Caco-2 (cell line): ENCODE measurements around the gene LMTK2. TPM values are rescaled to one million over a fixed set of nuclear protein-coding genes. Genes with fewer than 3 reads are reported as not detected.

Experiments
- BruUV-seq: library from RNA; stranded (reverse); fragments of 400-500 nt; replicated peaks from 2 replicates; lab custom pipeline; 2021; lab: Mats Ljungman, UMichigan
- CTCF ChIA-PET: fragments of 300-600 bp; sonication (Branson Sonifier 250); formaldehyde crosslinking; loops from one replicate; lab custom pipeline; 2022; ENCODE audit warnings: antibody characterized with exemption; lab: Charles Lee
- POLR2A ChIA-PET: fragments of 300-600 bp; sonication (Branson Sonifier 250); formaldehyde crosslinking; loops from one replicate; lab custom pipeline; 2022; ENCODE audit warnings: antibody characterized with exemption; lab: Charles Lee
- DNase-seq, 2 experiments: peaks; one replicate each; pipeline versions ENCODE4 v3.0.0 to v3.0.0-alpha.2; 2020 to 2022
- H3K27me3 ChIP-seq: replicated peaks from 2 replicates; pipeline ENCODE4 v1.6.0; 2011; ENCODE audit warnings: low read length; ENCODE audit not compliant: control insufficient read depth, insufficient read depth
- H3K36me3 ChIP-seq: 2 replicates; pipeline ENCODE4 v1.5.1; 2011; ENCODE audit warnings: low read length; ENCODE audit not compliant: control insufficient read depth, insufficient read depth
- H3K4me1 ChIP-seq: fragments of 250-450 bp; sonication (Bioruptor Pico); 2 replicates; pipeline ENCODE4 v1.5.1; 2020; ENCODE audit warnings: mild to moderate bottlenecking
- H3K4me3 ChIP-seq: 2 replicates; pipeline ENCODE4 v1.5.1; 2011; ENCODE audit warnings: low read depth, mild to moderate bottlenecking, control low read depth, low read length
- H3K9me3 ChIP-seq: fragments of 250-450 bp; sonication (Bioruptor Pico); 2 replicates; pipeline ENCODE4 v1.5.1; 2020; ENCODE audit warnings: mild to moderate bottlenecking, moderate library complexity
- H3K27ac Mint-ChIP-seq: one replicate; pipeline ENCODE4 v1.8.0; 2022; ENCODE audit warnings: mixed read lengths; ENCODE audit not compliant: unreplicated experiment
- H3K27me3 Mint-ChIP-seq: one replicate; pipeline ENCODE4 v1.8.0; 2022; ENCODE audit warnings: mixed read lengths; ENCODE audit not compliant: insufficient read depth, unreplicated experiment
- H3K36me3 Mint-ChIP-seq: one replicate; pipeline ENCODE4 v1.8.0; 2022; ENCODE audit warnings: mild to moderate bottlenecking, mixed read lengths; ENCODE audit not compliant: insufficient read depth, unreplicated experiment
- H3K4me1 Mint-ChIP-seq: one replicate; pipeline ENCODE4 v1.8.0; 2022; ENCODE audit warnings: low read depth, mixed read lengths; ENCODE audit not compliant: unreplicated experiment
- H3K4me3 Mint-ChIP-seq: one replicate; pipeline ENCODE4 v1.8.0; 2022; ENCODE audit warnings: mild to moderate bottlenecking, moderate library complexity, mixed read lengths; ENCODE audit not compliant: unreplicated experiment
- H3K9me3 Mint-ChIP-seq: one replicate; pipeline ENCODE4 v1.8.0; 2022; ENCODE audit warnings: mixed read lengths; ENCODE audit not compliant: unreplicated experiment
- intact Hi-C: fragments of 100-400 bp; cut with micrococcal nuclease; formaldehyde crosslinking; loops from one replicate; pipeline ENCODE4 v1.10.0; 2022; ENCODE audit not compliant: unreplicated experiment
- total RNA-seq: library from RNA; stranded (reverse); gene quantifications from 2 replicates; pipeline ENCODE4 v1.2.3, GENCODE V29; 2022
- TF ChIP-seq, protein P1 (sequence below), 2 experiments: fragments of 200-600 bp in 1 of 2; IDR thresholded peaks; 1 replicate in 1 of 2; 2 replicates in 1 of 2; pipeline versions ENCODE4 v1.5.1 to v1.8.0; 2011 to 2022; ENCODE audit warnings: antibody characterized with exemption in 1 of 2, control low read depth in 1 of 2, inconsistent platforms in 1 of 2, low read depth in 1 of 2, low read length in 1 of 2, mild to moderate bottlenecking in 1 of 2, moderate library complexity in 1 of 2; ENCODE audit not compliant: insufficient read depth in 1 of 2, severe bottlenecking in 1 of 2, unreplicated experiment in 1 of 2

The LMTK2 gene
- total RNA-seq, 1 experiment from 2014 or later, result 21.9 TPM

GRCh38 chr7:98084631-98085030, 22.0 kb upstream of the LMTK2 start:
- POLR2A ChIA-PET, result no interaction called here
- no peaks in the 10 kb centered on the region for H3K27me3 ChIP-seq
- H3K36me3 Mint-ChIP-seq, result no peaks in the 10 kb centered on the region
- BruUV-seq, result no TSS peak
- no peaks in the 10 kb centered on the region for H3K36me3 ChIP-seq
- intact Hi-C loops, result no loop called here
- no peak overlapping the region for H3K27ac Mint-ChIP-seq
- no peaks in the 10 kb centered on the region for H3K9me3 Mint-ChIP-seq
- no peak overlapping the region for H3K4me3 ChIP-seq
- no peaks in the 10 kb centered on the region for H3K9me3 ChIP-seq
- TF ChIP-seq, protein P1, sequence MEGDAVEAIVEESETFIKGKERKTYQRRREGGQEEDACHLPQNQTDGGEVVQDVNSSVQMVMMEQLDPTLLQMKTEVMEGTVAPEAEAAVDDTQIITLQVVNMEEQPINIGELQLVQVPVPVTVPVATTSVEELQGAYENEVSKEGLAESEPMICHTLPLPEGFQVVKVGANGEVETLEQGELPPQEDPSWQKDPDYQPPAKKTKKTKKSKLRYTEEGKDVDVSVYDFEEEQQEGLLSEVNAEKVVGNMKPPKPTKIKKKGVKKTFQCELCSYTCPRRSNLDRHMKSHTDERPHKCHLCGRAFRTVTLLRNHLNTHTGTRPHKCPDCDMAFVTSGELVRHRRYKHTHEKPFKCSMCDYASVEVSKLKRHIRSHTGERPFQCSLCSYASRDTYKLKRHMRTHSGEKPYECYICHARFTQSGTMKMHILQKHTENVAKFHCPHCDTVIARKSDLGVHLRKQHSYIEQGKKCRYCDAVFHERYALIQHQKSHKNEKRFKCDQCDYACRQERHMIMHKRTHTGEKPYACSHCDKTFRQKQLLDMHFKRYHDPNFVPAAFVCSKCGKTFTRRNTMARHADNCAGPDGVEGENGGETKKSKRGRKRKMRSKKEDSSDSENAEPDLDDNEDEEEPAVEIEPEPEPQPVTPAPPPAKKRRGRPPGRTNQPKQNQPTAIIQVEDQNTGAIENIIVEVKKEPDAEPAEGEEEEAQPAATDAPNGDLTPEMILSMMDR (IDR thresholded peaks at IDR 0.05; ENCODE audit: insufficient read depth in 1 of 2, low read depth in 1 of 2, low read length in 1 of 2, severe bottlenecking in 1 of 2, unreplicated experiment in 1 of 2), result no peak
- no peaks in the 10 kb centered on the region for H3K27me3 Mint-ChIP-seq
- no peak for DNase-seq
- H3K4me3 Mint-ChIP-seq, result no peak overlapping the region
- peaks cover 13% of the 10 kb centered on the region for H3K4me1 ChIP-seq
- peaks cover 13% of the 10 kb centered on the region for H3K4me1 Mint-ChIP-seq
- CTCF ChIA-PET, result no interaction called here

- Histone ChIP-seq H3K27me3 (no peaks in the 10 kb centered on the region), H3K9me3 (no peaks in the 10 kb centered on the region), H3K4me3 (no peak overlapping the region), H3K4me1 (peaks cover 13% of the 10 kb centered on the region), H3K36me3 (no peaks in the 10 kb centered on the region)
- no TSS peak for BruUV-seq
- TF ChIP-seq, protein P1 (IDR thresholded peaks at IDR 0.05; ENCODE audit: insufficient read depth in 1 of 2, low read depth in 1 of 2, low read length in 1 of 2, severe bottlenecking in 1 of 2, unreplicated experiment in 1 of 2), result no peak
- Mint-ChIP-seq H3K36me3 (no peaks in the 10 kb centered on the region), H3K4me1 (peaks cover 13% of the 10 kb centered on the region), H3K27me3 (no peaks in the 10 kb centered on the region), H3K9me3 (no peaks in the 10 kb centered on the region), H3K27ac (no peak overlapping the region), H3K4me3 (no peak overlapping the region)
- intact Hi-C loops, result no loop called here
- no peak for DNase-seq
- ChIA-PET POLR2A (no interaction called here), CTCF (interaction anchor here (0.7 kb wide), 1 partner anchor 16 kb away, joined by 9 read pairs; no protein-coding TSS in a partner anchor)
These were observed 21.0 kb upstream of the LMTK2 start for GRCh38 chr7:98085674-98086073.

- TF ChIP-seq, protein P1 (IDR thresholded peaks at IDR 0.05; ENCODE audit: insufficient read depth in 1 of 2, low read depth in 1 of 2, low read length in 1 of 2, severe bottlenecking in 1 of 2, unreplicated experiment in 1 of 2), result no peak
- no peak overlapping the region for H3K4me3 ChIP-seq
- intact Hi-C loops, result no loop called here
- no peaks in the 10 kb centered on the region for H3K9me3 Mint-ChIP-seq
- H3K4me3 Mint-ChIP-seq, result no peak overlapping the region
- peaks cover 13% of the 10 kb centered on the region for H3K4me1 ChIP-seq
- no peaks in the 10 kb centered on the region for H3K9me3 ChIP-seq
- no peaks in the 10 kb centered on the region for H3K27me3 ChIP-seq
- POLR2A ChIA-PET, result no interaction called here
- H3K27ac Mint-ChIP-seq, result no peak overlapping the region
- CTCF ChIA-PET, result interaction anchor here (0.7 kb wide), 1 partner anchor 15 kb away, joined by 9 read pairs; no protein-coding TSS in a partner anchor
- no peaks in the 10 kb centered on the region for H3K27me3 Mint-ChIP-seq
- peaks cover 13% of the 10 kb centered on the region for H3K4me1 Mint-ChIP-seq
- peaks cover 3% of the 10 kb centered on the region for H3K36me3 Mint-ChIP-seq
- H3K36me3 ChIP-seq, result no peaks in the 10 kb centered on the region
- BruUV-seq, result no TSS peak
- no peak for DNase-seq
These were observed 20.4 kb upstream of the LMTK2 start for GRCh38 chr7:98086281-98086718.
